NCI-H1417 (cell line): Measurements from ENCODE around the gene ITFG2.

Experiments
- DNase-seq, 3 experiments: peaks; one replicate each; lab custom pipeline; 2025; lab: John Stamatoyannopoulos, UW

Gene ITFG2

GRCh38 chr12:2832550-2833127, 20.2 kb downstream of the ITFG2 start:
- DNase-seq, result peak in 1 of 3 experiments; percentile 7

- DNase-seq, result no peak
These were observed 20.9 kb downstream of the ITFG2 start for GRCh38 chr12:2833327-2833726.

GRCh38 chr12:2833810-2834209, 21.3 kb downstream of the ITFG2 start:
- no peak for DNase-seq

GRCh38 chr12:2834581-2835491, 22.4 kb downstream of the ITFG2 start, which contains the start of gene NRIP2:
Gene NRIP2 (minus strand): TSS chr12:2835035. CDS start chr12:2834983, 52 bp downstream.
- peak in 2 of 3 experiments; percentile 32 to 66 for DNase-seq

GRCh38 chr12:2835691-2836403, 23.4 kb downstream of the ITFG2 start:
- peak in 1 of 3 experiments; percentile 37 for DNase-seq

- no peak for DNase-seq
These were observed 24.1 kb downstream of the ITFG2 start for GRCh38 chr12:2836574-2836973.

- DNase-seq, result no peak
These were observed 28.7 kb downstream of the ITFG2 start for GRCh38 chr12:2841056-2841650.

- no peak for DNase-seq
These were observed 30.5 kb downstream of the ITFG2 start for GRCh38 chr12:2842948-2843347.

- no peak for DNase-seq
These were observed 32.3 kb downstream of the ITFG2 start for GRCh38 chr12:2844786-2845185.

- no peak for DNase-seq
These were observed 32.8 kb downstream of the ITFG2 start for GRCh38 chr12:2845280-2845679.

GRCh38 chr12:2851931-2852330, 39.5 kb downstream of the ITFG2 start:
- DNase-seq, result no peak

- DNase-seq, result peak; percentile 18 to 54 (median 32)
These were observed 41.2 kb downstream of the ITFG2 start for GRCh38 chr12:2853626-2854025.

GRCh38 chr12:2854669-2855453, 42.4 kb downstream of the ITFG2 start:
- no peak for DNase-seq

- no peak for DNase-seq
These were observed 43.1 kb downstream of the ITFG2 start for GRCh38 chr12:2855546-2855945.

- DNase-seq, result peak in 1 of 3 experiments; percentile 31
These were observed 43.6 kb downstream of the ITFG2 start for GRCh38 chr12:2856051-2856450.

- peak; percentile 25 to 92 (median 74) for DNase-seq
These were observed 44.6 kb downstream of the ITFG2 start, which contains the start of gene TEX52 for GRCh38 chr12:2857021-2857431. Gene TEX52 (minus strand): TSS chr12:2857039. CDS start chr12:2857026, 13 bp downstream.

GRCh38 chr12:2857576-2857975, 45.1 kb downstream of the ITFG2 start:
- DNase-seq, result no peak

GRCh38 chr12:2858334-2858733, 45.9 kb downstream of the ITFG2 start:
- no peak for DNase-seq

GRCh38 chr12:2858944-2859421, 46.5 kb downstream of the ITFG2 start:
- no peak for DNase-seq

GRCh38 chr12:2860170-2860569, 47.7 kb downstream of the ITFG2 start:
- no peak for DNase-seq

- no peak for DNase-seq
These were observed 50.4 kb downstream of the ITFG2 start for GRCh38 chr12:2862876-2863275.
